K562 (cell line): ENCODE data around the gene METRNL. TPM values are rescaled to one million over a fixed set of nuclear protein-coding genes. Genes with fewer than 3 reads are reported as not detected.

Experiments used
- ATAC-seq: fragments of 200-7000 bp; cut with Tn5 transposase; 3 replicates; pipeline ENCODE4 v1.9.1; 2020; ENCODE audit warnings: moderate library complexity
- BruUV-seq: library from RNA; stranded (reverse); fragments of 400-500 nt; replicated peaks from 2 replicates; lab custom pipeline; 2021; lab: Mats Ljungman, UMichigan
- CTCF ChIA-PET: fragments of 300-600 bp; formaldehyde crosslinking; extraction: SDS; loops from one replicate; lab custom pipeline; 2021; ENCODE audit warnings: low intra/inter-chr PET ratio; lab: Yijun Ruan, JAX
- POLR2A ChIA-PET: fragments of 300-600, 350-650 bp; sonication (Branson Sonifier 250); formaldehyde crosslinking; extraction: SDS; loops from one replicate; lab custom pipeline; 2021; ENCODE audit warnings: antibody characterized with exemption, inconsistent platforms; lab: Yijun Ruan, JAX
- DNase-seq, 4 experiments: peaks; one replicate each; pipeline versions ENCODE4 v3.0.0 to v3.0.0-alpha.2; 2011 to 2018; ENCODE audit warnings: low spot score in 3 of 4, mixed read lengths in 3 of 4; ENCODE audit errors: extremely low read depth in 1 of 4
- FAIRE-seq: peaks from 2 replicates; lab custom pipeline; 2011; peaks lifted over from hg19 to GRCh38; lab: Jason Lieb, UNC
- H2AFZ ChIP-seq: 2 replicates; pipeline ENCODE4 v1.6.0; 2011; ENCODE audit warnings: low read depth, low read length, control low read depth, inconsistent platforms
- H3K27ac ChIP-seq: fragments of 200-600 bp; 3 replicates; pipeline ENCODE4 v1.8.0; 2011; ENCODE audit warnings: low read depth, mild to moderate bottlenecking, control low read depth, inconsistent platforms, low read length, moderate library complexity, mixed read lengths; ENCODE audit errors: extremely low read depth
- H3K27me3 ChIP-seq, 2 experiments: fragments of 300-600 bp in 1 of 2; 2 replicates in 1 of 2; 3 replicates in 1 of 2; pipeline versions ENCODE4 v1.6.0 to v1.8.0; 2011; ENCODE audit warnings: inconsistent platforms in 2 of 2, low read length in 2 of 2, mild to moderate bottlenecking in 1 of 2, mixed read lengths in 1 of 2, moderate library complexity in 1 of 2; ENCODE audit not compliant: control insufficient read depth in 2 of 2, insufficient read depth in 2 of 2
- H3K36me3 ChIP-seq: fragments of 300-600 bp; 3 replicates; pipeline ENCODE4 v1.8.0; 2011; ENCODE audit warnings: mild to moderate bottlenecking, low read length, inconsistent platforms; ENCODE audit not compliant: control insufficient read depth, insufficient read depth
- H3K4me1 ChIP-seq, 2 experiments: fragments of 200-600 bp in 1 of 2; replicated peaks in 1 of 2; 2 replicates in 1 of 2; 3 replicates in 1 of 2; pipeline versions ENCODE4 v1.5.1 to v1.8.0; 2011; ENCODE audit warnings: inconsistent platforms in 2 of 2, low read length in 2 of 2, mild to moderate bottlenecking in 1 of 2, mixed read lengths in 1 of 2, moderate library complexity in 1 of 2; ENCODE audit not compliant: control insufficient read depth in 2 of 2, insufficient read depth in 2 of 2
- H3K4me2 ChIP-seq: 2 replicates; pipeline ENCODE4 v1.6.1; 2011; ENCODE audit warnings: low read length, control low read depth, inconsistent platforms, mixed read lengths; ENCODE audit not compliant: insufficient read depth
- H3K4me3 ChIP-seq: fragments of 200-600 bp; sonication (generic), shearing (Covaris generic); 2 replicates; pipeline ENCODE4 v1.5.1; 2016; ENCODE audit warnings: control low read depth, inconsistent platforms
- H3K79me2 ChIP-seq: fragments of 200-600 bp; 3 replicates; pipeline ENCODE4 v1.8.0; 2011; ENCODE audit warnings: low read length, inconsistent platforms; ENCODE audit not compliant: control insufficient read depth, insufficient read depth
- H3K9ac ChIP-seq, 2 experiments: 2 replicates each; pipeline versions ENCODE4 v1.6.0 to v1.6.1; 2011; ENCODE audit warnings: low read depth in 2 of 2, low read length in 2 of 2, control low read depth in 1 of 2, inconsistent platforms in 1 of 2, mild to moderate bottlenecking in 1 of 2, mixed read lengths in 1 of 2; ENCODE audit not compliant: insufficient read depth in 1 of 2
- H3K9me1 ChIP-seq: one replicate; pipeline ENCODE4 v1.6.0; 2011; ENCODE audit warnings: inconsistent platforms, mild to moderate bottlenecking, low read length, moderate library complexity; ENCODE audit not compliant: control insufficient read depth, insufficient read depth
- H3K9me3 ChIP-seq: replicated peaks from 2 replicates; pipeline ENCODE4 v1.5.1; 2011; ENCODE audit warnings: low read depth, low read length, inconsistent platforms; ENCODE audit not compliant: control insufficient read depth, insufficient read depth
- H4K20me1 ChIP-seq: replicated peaks from 2 replicates; pipeline ENCODE4 v1.6.1; 2011; ENCODE audit warnings: low read length, inconsistent platforms, mixed read lengths; ENCODE audit not compliant: control insufficient read depth, insufficient read depth
- NRF1 ChIP-seq, 2 experiments: fragments of 450-650 bp; IDR thresholded peaks in 1 of 2; conservative IDR thresholded peaks in 1 of 2; 2 replicates each; pipeline ENCODE4 v1.6.1; 2014; ENCODE audit warnings: mild to moderate bottlenecking in 2 of 2
- ZNF395 ChIP-seq: fragments of 200-800 bp; sonication (Bioruptor generic); IDR thresholded peaks from 2 replicates; pipeline ENCODE4 v1.6.1; 2017; ENCODE audit warnings: missing genetic modification characterization, missing compliant biosample characterization
- ZNF592 ChIP-seq: fragments of 450-650 bp; IDR thresholded peaks from 2 replicates; pipeline ENCODE4 v1.6.1; 2017; ENCODE audit warnings: antibody characterized with exemption, mild to moderate bottlenecking
- ZNF778 ChIP-seq: fragments of 450-650 bp; formaldehyde crosslinking; IDR thresholded peaks from 2 replicates; pipeline ENCODE4 v1.4.0; 2020; ENCODE audit warnings: mild to moderate bottlenecking, moderate library complexity
- ZNF79 ChIP-seq: fragments of 250-450 bp; sonication (Bioruptor Pico); IDR thresholded peaks from 2 replicates; pipeline ENCODE4 v1.4.0; 2020; ENCODE audit warnings: low read depth, mild to moderate bottlenecking, moderate library complexity
- WGBS: fragments of 100-300 bp; shearing (Covaris generic); methylation state at CpG from one replicate; pipeline ENCODE4 v1.1.6; 2016; ENCODE audit warnings: low coverage, mixed read lengths; ENCODE audit not compliant: insufficient coverage; ENCODE audit errors: missing lambda C conversion rate; 5-methylcytosine and 5-hydroxymethylcytosine counted together
- in situ Hi-C: fragments of 300-500 bp; cut with MboI; formaldehyde crosslinking; loops from 4 replicates; pipeline ENCODE4 v1.15.0; 2018; ENCODE audit warnings: inconsistent platforms, mixed read lengths
- intact Hi-C: fragments of 100-400 bp; cut with micrococcal nuclease; formaldehyde crosslinking; loops from 2 replicates; pipeline ENCODE4 v1.14.2; 2022
- polyA plus RNA-seq, 8 experiments: library from polyadenylated mRNA; depleted of rRNA in 4 of 8; stranded (reverse) in 5 of 8; unstranded in 3 of 8; fragments of >200 nt; fragmentation: Nextera tagmentation in 2 of 8; fragmentation: Illumina TruSeq in 1 of 8; extraction: Ambion mirVana in 2 of 8; extraction: Trizol in 1 of 8; gene quantifications; 2 replicates each; pipeline versions ENCODE4 v1.2.1 to v1.2.3, GENCODE V29; 2011 to 2014; ENCODE audit warnings: inconsistent platforms in 1 of 8, missing spikeins in 1 of 8
- total RNA-seq, 7 experiments: library from RNA; depleted of rRNA in 6 of 7; stranded (reverse); fragments of >200 nt in 6 of 7; fragmentation: Illumina TruSeq in 2 of 7; extraction: Trizol in 2 of 7; gene quantifications; 2 replicates each; pipeline versions ENCODE4 v1.2.1 to v1.2.3, GENCODE V29; 2011 to 2021; ENCODE audit warnings: low replicate concordance in 1 of 7
- TF ChIP-seq, protein P1 (sequence below): fragments of 250-450 bp; sonication (Bioruptor Pico); IDR thresholded peaks from 2 replicates; pipeline ENCODE4 v1.8.0; 2022; ENCODE audit warnings: inconsistent platforms
- TF ChIP-seq, protein P2 (sequence below): sonication (generic); formaldehyde crosslinking; IDR thresholded peaks from 2 replicates; pipeline ENCODE4 v1.9.0; 2022; ENCODE audit warnings: mild to moderate bottlenecking, missing genetic modification reagents
- TF ChIP-seq, protein P3 (sequence below): fragments of 450-650 bp; formaldehyde crosslinking; IDR thresholded peaks from 2 replicates; pipeline ENCODE4 v1.4.0; 2022; ENCODE audit warnings: mild to moderate bottlenecking, moderate library complexity

METRNL gene
- total and polyA plus RNA-seq, 9 of the 15 experiments (the other 6 are each of a cell fraction or from before 2014, with no cell fraction given): 0.17 to 31.8 (median 2.9) TPM

DNA sequence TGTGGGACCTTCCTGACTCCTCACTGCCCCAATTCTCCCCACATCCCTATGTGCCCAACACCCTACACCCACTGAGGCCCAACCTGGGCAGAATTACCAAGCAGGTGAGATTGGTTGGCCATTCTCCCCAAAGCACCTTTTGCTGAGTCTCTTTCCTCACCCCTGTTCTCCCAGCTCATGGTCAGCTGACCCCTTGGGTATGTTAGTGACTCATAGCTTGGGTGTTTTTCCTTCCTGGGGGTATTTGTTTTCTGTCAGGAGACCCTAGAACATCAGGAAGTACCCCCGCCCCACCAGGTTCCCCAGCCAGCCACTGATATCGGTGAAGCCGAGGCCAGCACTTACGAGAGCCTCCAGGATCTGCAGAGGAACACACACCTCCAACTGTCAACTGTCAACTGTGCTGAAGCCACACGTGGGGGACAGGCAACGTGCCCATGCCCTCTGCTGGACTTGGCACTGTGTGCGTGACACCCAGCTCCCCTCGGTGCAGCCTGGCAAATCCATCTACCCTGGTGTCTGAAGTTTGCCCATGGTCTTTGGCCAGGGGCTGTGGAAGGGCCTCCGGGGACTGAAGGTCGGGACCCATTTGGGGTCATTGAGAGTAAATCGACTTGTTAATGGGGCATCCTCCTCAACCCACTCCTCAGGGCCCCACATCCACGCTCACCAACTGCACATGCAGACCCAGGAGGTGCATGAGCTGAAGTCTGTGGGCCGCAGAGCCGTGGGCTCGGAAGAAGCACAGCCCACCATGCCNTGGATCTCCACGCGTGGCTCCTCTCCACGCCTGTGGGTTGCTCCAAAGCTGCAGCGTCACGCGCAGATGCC is 53.1 kb downstream of the METRNL start:
- peaks cover 6 to 22% of the 10 kb centered on the region in 2 experiments; a peak in 4 of 5 replicates for H3K27me3 ChIP-seq
- H3K79me2 ChIP-seq: no peaks in the 10 kb centered on the region
- WGBS: 59% methylated on average over 21 of the region's 21 CpGs
- ATAC-seq (no peak), FAIRE-seq (peak; percentile 52), DNase-seq (no peak)
- peak overlapping the region in 1 of 2 experiments; percentile 49; a peak in 1 of 4 replicates for H3K9ac ChIP-seq
- H3K9me1 ChIP-seq: no peaks in the 10 kb centered on the region
- intact Hi-C loops: no loop called here
- no peaks in the 10 kb centered on the region for H3K9me3 ChIP-seq
- H3K36me3 ChIP-seq: no peaks in the 10 kb centered on the region
- H4K20me1 ChIP-seq: no peaks in the 10 kb centered on the region
- H3K27ac ChIP-seq: no peak overlapping the region; the same call in 2 of the 3 replicates
- H3K4me2 ChIP-seq: peak overlapping the region; percentile 70; the same call in 1 of the 2 replicates
- H3K4me1 ChIP-seq: peaks cover 33 to 50% of the 10 kb centered on the region in 2 experiments; a peak in 4 of 5 replicates
- in situ Hi-C loops: no loop called here
- POLR2A ChIA-PET: interaction anchor here (0.5 to 0.8 kb wide), 3 partner anchors 12 to 66 kb away, joined by 3 to 5 read pairs (median 3); no protein-coding TSS in a partner anchor
- 0 out of 2 replicates have a peak overlapping the region, but pooled peaks have one; percentile 64 for H2AFZ ChIP-seq
- CTCF ChIA-PET: no interaction called here
- BruUV-seq: no TSS peak
- no peak overlapping the region for H3K4me3 ChIP-seq
- TF ChIP-seq, protein P1, sequence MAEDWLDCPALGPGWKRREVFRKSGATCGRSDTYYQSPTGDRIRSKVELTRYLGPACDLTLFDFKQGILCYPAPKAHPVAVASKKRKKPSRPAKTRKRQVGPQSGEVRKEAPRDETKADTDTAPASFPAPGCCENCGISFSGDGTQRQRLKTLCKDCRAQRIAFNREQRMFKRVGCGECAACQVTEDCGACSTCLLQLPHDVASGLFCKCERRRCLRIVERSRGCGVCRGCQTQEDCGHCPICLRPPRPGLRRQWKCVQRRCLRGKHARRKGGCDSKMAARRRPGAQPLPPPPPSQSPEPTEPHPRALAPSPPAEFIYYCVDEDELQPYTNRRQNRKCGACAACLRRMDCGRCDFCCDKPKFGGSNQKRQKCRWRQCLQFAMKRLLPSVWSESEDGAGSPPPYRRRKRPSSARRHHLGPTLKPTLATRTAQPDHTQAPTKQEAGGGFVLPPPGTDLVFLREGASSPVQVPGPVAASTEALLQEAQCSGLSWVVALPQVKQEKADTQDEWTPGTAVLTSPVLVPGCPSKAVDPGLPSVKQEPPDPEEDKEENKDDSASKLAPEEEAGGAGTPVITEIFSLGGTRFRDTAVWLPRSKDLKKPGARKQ (CRISPR knock-in tag): no peak
- no peak for TF ChIP-seq ZNF395 (CRISPR knock-in tag)
- no peak for TF ChIP-seq ZNF79 (CRISPR knock-in tag)
- TF ChIP-seq NRF1 (conservative IDR thresholded peaks at IDR 0.05 in 1 of 2, IDR thresholded peaks at IDR 0.05 in 1 of 2): no peak
- TF ChIP-seq, protein P2, sequence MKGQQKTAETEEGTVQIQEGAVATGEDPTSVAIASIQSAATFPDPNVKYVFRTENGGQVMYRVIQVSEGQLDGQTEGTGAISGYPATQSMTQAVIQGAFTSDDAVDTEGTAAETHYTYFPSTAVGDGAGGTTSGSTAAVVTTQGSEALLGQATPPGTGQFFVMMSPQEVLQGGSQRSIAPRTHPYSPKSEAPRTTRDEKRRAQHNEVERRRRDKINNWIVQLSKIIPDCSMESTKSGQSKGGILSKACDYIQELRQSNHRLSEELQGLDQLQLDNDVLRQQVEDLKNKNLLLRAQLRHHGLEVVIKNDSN (CRISPR knock-in tag): 0 out of 2 replicates have a peak, but pooled peaks have one; percentile 5
- no peak for TF ChIP-seq ZNF592
- no peak for TF ChIP-seq ZNF778
- TF ChIP-seq, protein P3, sequence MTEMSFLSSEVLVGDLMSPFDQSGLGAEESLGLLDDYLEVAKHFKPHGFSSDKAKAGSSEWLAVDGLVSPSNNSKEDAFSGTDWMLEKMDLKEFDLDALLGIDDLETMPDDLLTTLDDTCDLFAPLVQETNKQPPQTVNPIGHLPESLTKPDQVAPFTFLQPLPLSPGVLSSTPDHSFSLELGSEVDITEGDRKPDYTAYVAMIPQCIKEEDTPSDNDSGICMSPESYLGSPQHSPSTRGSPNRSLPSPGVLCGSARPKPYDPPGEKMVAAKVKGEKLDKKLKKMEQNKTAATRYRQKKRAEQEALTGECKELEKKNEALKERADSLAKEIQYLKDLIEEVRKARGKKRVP: no peak
